H7 (cell line): ENCODE results near the gene CTDSP2. TPM values are rescaled to one million over a fixed set of nuclear protein-coding genes. Genes with fewer than 3 reads are reported as not detected.
"Not testable (repeated sequence)": the region's sequence is repeated elsewhere in the genome, so short reads cannot be mapped to it uniquely, and the experiment has no call there.

Source experiments
- DNase-seq: peaks from one replicate; pipeline ENCODE4 v3.0.0; 2012
- H3K27me3 ChIP-seq: 2 replicates; pipeline ENCODE4 v1.6.0; 2011; ENCODE audit warnings: mild to moderate bottlenecking, low read length; ENCODE audit not compliant: control insufficient read depth, insufficient read depth
- H3K36me3 ChIP-seq: replicated peaks from 2 replicates; pipeline ENCODE4 v1.5.1; 2011; ENCODE audit warnings: low read length; ENCODE audit not compliant: control insufficient read depth, insufficient read depth
- H3K4me3 ChIP-seq: 2 replicates; pipeline ENCODE4 v1.5.1; 2011; ENCODE audit warnings: low read depth, mild to moderate bottlenecking, control low read depth, low read length, moderate library complexity; ENCODE audit not compliant: insufficient read depth
- total RNA-seq: library from RNA; depleted of rRNA; stranded (reverse); fragments of >200 nt; shearing (Covaris generic); gene quantifications from 2 replicates; pipeline ENCODE4 v1.2.3, GENCODE V29; 2014

CTDSP2 gene
- total RNA-seq, 1 experiment from 2014 or later: 59.3 TPM

DNA sequence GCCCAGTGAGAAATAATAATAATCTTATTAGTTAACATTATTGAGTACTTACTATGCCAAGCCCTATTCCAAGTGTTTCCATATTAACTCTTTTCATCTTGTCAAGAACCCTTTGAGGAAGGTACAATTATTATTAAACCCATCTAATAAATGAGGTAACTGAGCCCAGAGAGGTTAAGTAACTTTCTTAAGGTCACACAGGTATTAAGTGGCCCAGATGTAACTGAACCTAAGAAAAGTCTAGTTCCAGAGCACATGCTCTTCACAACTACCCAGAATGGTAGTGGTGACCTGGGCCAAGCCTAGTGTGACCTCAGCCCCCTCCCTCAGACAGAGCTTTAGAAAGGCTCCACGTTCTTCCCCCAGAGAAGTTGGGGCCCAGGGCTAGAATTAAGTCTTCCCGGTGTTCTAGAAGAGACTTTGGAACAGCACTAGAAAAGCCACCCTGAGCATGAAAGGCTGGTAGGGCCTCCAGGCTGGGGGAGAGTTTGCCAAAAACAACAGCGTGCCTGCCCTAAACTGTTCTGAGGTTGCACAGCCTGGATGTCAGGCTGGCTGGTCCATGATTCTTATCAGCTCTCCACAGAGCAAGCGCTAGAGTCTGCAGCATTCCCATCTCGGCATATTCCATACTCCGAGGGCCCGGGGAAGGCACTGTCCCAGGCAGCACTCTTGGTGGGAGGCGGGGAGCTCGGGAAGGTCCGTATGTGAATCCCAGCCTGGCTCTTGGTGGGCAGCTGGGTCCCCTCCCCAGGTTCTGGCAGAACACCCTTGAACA, 41.3 kb upstream of the CTDSP2 start:
- no peak overlapping the region for H3K4me3 ChIP-seq

DNA sequence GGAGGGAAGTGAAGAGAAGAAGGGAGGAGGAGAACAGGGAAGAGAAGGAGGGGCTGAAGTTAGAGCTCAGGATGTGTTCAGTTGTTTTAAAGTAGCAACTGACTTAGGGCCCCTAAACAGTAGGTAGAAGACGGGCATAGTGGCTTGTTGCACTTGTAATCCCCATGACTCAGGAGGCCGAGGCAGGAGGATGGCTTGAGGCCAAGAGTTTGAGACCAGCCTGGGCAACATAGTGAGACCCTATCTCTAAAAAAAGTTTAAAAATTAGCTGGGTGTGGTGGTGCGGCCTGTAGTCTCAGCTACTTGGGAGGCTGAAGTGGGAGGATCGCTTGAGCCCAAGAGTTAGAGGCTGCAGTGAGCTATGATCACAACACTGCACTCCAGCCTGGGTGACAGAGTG, 40.4 kb upstream of the CTDSP2 start:
- H3K36me3 ChIP-seq, DNase-seq, H3K4me3 ChIP-seq, H3K27me3 ChIP-seq: not testable (repeated sequence)

More for the DNA sequence above, 41.3 kb upstream of the CTDSP2 start:
- DNase-seq: peak; percentile 59
- Histone ChIP-seq H3K36me3 (no peaks in the 10 kb centered on the region), H3K27me3 (no peaks in the 10 kb centered on the region; the same call in 1 of the 2 replicates)

DNA sequence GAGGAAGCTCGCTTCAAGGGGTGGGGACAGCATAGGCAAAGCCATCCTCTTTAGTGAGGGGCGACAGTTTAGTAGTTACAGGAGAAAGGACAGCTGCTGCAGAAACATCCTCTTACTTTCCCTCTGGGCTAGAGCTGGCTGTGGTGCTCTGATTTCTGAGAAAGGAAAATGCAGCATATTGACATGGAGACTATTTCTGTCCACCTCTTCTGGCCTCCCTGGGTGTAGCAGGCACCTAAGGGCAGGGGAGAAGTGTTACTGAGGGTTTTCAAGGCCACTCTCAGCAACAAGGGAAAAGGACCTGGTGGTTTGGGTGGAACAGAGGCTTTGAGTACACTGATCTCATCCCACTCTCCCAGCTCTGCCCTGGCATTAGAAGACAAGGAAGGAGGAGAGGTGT, 40.0 kb upstream of the CTDSP2 start:
- H3K27me3 ChIP-seq: no peaks in the 10 kb centered on the region; the same call in 1 of the 2 replicates
- no peaks in the 10 kb centered on the region for H3K36me3 ChIP-seq
- no peak overlapping the region for H3K4me3 ChIP-seq
- no peak for DNase-seq

DNA sequence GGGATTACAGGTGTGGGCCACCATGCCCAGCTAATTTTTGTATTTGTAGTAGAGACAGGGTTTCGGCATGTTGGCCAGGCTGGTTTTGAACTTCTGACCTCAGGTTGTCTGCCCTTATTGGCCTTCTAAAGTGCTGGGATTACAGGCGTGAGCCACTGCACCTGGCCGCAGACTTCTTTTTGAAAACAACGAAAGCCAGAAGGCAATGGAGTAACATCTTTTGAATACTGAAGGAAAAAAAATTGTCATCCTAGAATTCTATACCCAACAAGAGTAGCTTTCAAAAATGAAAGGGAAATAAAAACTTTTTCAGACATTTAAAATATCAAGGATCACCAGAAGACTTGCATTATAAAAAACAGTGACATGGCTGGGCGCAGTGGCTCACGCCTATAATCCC, 38.7 kb upstream of the CTDSP2 start:
- no peak for DNase-seq
- no peaks in the 10 kb centered on the region; the same call in 1 of the 2 replicates for H3K27me3 ChIP-seq
- no peaks in the 10 kb centered on the region for H3K36me3 ChIP-seq
- H3K4me3 ChIP-seq: no peak overlapping the region

DNA sequence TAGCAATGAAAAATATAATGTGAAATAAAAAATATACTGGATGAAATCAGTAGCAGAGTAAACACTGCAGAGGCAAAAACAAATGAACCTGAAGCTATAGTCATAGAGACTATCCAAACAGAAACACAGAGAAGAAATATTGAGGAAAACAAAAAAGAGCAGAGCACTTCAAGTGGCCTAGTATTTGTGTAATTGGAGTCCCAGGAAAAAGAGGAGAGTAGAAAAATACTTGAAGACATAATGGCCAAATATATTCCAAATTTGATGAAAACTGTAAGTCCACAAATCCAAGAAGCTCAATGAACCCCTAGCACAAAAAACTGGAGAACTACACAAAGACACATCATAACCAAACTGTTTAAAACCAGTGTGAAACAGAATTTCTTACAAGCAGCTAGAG, 37.2 kb upstream of the CTDSP2 start:
- Histone ChIP-seq H3K36me3 (no peaks in the 10 kb centered on the region), H3K4me3 (no peak overlapping the region), H3K27me3 (no peaks in the 10 kb centered on the region; the same call in 1 of the 2 replicates)
- DNase-seq: no peak

DNA sequence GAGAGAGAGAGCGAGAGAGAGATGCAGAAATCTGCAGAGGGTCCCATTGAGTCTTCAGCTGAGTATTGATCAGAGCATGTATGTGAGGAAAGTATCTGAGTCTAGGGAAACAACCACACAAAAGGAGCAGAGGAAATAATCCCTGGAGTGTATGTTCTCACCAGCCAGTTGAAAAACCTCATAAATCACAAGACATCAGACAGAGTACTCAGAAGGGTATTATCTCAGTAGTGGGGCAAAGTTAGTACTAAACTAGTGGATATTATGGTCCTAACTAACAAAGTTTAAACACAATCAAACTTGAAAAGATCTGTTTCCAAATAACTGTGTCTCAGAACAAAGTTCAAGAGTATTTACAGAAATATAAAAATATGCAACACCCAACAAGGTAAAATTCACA, 36.5 kb upstream of the CTDSP2 start:
- H3K27me3 ChIP-seq: no peaks in the 10 kb centered on the region; the same call in 1 of the 2 replicates
- DNase-seq: no peak
- no peak overlapping the region for H3K4me3 ChIP-seq
- no peaks in the 10 kb centered on the region for H3K36me3 ChIP-seq

DNA sequence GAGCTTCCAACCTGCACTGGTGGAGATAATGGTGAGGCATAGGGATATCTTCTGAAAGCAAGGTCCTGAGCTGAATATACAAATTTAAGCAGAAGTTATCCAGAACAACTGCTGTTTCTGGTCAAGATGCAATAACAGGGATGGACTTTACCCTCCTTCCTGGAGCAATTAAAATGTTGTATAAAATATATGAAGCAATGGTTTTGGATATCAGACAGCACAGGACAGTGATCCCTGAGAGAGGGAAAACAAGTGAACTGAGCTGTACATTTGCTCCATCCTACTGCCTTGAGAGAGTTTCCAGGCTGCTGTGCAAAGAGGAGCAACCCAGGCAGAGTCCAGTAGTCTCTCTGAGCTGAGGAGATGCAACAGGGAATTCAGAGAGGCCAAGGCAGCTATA, 36.0 kb upstream of the CTDSP2 start:
- Histone ChIP-seq H3K36me3 (no peaks in the 10 kb centered on the region), H3K27me3 (no peaks in the 10 kb centered on the region), H3K4me3 (no peak overlapping the region)
- no peak for DNase-seq

DNA sequence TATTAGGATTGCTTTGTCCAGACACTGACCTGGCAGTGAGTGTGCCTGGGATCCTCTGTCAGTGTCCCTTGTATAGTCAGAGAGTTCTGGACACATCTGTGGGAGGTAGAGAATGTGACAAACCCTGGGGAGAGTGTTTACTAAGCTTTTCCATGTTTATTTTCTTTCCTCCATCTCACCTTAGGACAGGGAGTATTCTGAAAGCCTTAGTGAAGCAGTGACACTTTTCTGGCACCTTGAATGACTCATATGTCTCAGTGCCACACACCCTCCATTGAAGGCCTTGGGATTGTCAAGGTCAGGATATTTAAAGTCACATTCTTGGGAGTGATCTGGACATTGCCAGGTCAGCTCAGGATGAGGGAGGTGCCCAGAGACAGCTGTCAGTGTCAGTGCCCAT, 34.9 kb upstream of the CTDSP2 start:
- DNase-seq: no peak
- Histone ChIP-seq H3K36me3 (no peaks in the 10 kb centered on the region), H3K27me3 (no peaks in the 10 kb centered on the region), H3K4me3 (no peak overlapping the region)

DNA sequence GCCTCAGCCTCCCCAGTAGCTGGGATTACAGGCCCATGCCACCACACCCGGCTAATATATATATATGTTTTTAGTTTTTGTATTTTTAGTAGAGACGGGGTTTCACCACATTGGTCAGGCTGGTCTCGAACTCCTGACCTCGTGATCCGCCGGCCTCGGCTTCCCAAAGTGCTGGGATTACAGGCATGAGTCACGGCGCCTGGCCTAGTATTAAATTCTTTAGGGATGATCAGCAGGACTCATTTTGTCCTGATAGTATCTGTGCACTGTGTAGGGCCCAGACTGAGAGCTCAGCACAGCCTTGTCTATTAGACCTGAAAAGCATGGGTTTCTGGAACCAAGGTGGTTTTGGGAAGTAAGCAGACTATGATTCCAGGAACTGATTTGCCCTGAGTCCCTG, 34.5 kb upstream of the CTDSP2 start:
- not testable (repeated sequence) for DNase-seq, H3K4me3 ChIP-seq, H3K36me3 ChIP-seq, H3K27me3 ChIP-seq

DNA sequence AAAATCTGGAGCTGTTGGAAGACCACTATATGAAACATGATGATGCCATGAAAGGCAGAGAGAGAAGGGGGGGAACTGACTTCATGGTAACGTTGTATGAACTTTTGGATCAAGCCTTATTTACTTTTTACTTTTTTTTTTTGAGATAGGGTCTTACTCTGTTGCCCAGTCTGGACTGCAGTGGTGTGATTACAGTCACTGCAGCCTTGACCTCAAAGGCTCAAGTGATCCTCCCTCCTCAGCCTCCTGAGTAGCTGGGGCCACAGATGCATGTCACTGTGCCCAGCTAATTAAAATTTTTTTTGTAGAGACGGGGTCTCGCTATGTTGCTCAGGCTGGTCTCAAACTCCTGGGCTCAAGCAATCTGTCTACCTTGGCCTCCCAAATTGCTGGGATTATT, 31.3 kb upstream of the CTDSP2 start:
- no peaks in the 10 kb centered on the region for H3K27me3 ChIP-seq
- H3K4me3 ChIP-seq: no peak overlapping the region
- H3K36me3 ChIP-seq: no peaks in the 10 kb centered on the region
- DNase-seq: no peak

DNA sequence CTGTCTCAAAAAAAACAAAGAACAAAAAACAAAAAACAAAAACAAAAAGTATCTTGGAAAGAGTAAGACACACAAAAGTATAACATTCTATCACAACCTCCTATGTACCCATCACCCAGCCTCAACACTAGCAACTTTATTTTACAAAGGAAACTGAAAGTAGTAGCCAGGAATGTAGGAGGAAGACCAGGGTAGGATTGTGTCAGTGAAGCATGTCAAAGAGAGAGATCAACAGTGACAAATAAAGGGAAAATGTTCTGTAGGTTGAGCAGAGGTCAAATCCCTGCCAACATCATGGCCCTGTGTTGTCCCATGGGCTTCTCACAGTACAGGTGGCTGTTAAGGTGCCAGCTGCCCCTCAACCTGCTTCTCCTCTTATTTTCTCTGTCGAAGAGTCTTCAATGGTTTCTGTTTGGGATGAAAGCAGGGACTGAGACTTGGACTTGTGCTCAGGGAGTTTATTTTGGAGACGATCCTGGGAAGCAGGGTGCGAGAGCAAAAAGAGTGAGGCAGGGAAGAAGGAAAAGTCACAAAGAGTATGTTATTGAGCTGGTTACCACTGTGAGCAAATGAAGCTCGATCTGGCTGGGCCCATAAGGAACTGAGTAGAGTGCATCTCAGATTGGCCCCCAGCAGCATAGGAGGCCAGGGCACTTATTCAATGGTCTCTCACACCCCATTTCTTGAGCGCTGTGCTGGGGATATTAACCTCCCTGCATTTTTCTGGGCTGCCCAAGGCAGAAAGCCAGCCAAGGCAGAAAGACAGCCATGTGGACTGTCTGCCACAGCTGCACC, 29.4 kb upstream of the CTDSP2 start:
- Histone ChIP-seq H3K36me3 (no peaks in the 10 kb centered on the region), H3K4me3 (no peak overlapping the region), H3K27me3 (no peaks in the 10 kb centered on the region)
- no peak for DNase-seq

DNA sequence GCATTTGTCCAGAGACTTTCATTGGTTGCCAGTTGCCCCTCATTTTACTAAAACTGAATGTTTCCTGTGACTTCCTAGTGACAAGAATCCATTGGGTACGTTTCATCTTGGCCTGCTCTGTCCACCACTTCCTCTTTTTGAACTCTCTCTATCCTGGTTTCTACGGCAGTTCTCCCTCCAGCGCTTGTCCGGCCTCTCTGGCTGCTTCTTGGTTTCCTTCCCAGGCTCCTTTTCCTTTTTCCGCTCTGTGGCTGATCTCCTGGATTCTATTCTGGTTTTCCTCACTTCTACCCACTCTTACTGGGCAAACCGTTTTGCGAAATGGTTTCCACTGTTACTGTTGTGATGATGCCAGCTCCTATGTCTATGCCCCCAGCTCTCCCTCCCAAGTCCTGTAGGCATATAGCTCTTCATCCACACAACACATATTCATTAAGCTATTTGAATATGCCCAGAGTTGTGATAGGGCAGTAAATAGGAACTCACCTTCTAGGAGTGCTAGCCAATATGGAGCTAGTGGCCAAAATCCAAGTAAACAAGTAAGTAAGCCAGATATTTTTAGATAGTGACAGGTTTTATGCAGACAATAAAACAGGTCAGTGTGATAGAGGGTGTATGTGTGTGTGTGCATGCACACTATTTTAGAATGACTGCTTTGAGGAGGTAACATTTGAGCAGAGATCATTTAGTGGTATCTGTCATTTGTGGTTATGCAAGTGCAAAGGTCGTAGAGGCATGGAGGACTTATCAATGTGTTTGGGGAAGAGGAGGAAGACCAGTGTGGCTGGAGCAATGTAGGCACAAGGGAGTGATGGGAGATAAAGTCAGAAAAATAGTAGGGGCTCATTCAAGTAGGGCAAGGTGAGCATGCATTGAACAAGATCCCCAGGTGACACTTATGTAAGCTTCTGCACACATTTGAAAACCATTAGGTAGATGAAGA, 27.9 kb upstream of the CTDSP2 start:
- no peak for DNase-seq
- Histone ChIP-seq H3K4me3 (no peak overlapping the region), H3K36me3 (no peaks in the 10 kb centered on the region), H3K27me3 (no peaks in the 10 kb centered on the region)

DNA sequence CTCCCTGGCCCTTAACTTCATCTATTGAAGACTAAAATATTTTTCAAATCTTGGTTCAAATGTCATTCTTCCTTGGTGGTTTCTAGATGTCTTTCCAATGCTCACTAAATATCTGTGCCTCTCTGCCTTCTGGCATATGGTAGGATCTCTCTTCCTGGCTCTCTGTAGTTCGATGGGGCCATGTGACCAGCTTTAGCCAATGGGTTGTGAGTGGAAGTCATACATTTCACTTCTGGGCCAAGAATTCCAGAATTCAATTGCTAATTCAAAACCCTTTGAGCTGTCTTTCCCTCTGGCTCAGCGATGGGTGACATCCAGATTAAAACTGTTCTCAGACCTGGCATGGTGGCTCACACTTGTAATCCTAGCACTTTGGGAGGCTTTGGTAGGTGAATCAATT, 25.8 kb upstream of the CTDSP2 start:
- Histone ChIP-seq H3K36me3 (no peaks in the 10 kb centered on the region), H3K27me3 (no peaks in the 10 kb centered on the region), H3K4me3 (no peak overlapping the region)
- DNase-seq: no peak

DNA sequence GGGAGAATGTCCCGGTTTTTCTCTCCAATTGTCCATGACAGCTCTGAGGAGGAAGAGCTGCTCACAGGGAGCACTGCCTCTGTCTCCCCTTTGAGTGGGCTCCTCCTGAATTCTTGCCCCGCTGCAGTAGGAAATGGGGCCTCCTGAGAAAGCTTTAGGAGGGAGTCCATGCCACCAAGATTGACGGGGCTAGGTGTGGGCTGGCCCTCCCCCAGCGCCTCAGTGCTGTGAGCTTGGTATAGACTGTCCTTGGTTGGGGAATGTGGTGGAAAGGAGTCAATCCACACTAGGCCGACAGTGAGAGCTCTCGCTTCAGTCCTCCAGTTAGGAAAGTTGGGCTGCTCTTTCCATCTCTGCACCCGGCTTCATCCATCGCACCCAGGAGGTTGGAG, 23.4 kb upstream of the CTDSP2 start:
- Histone ChIP-seq H3K36me3 (no peaks in the 10 kb centered on the region), H3K27me3 (peaks cover 13% of the 10 kb centered on the region), H3K4me3 (no peak overlapping the region)
- DNase-seq: no peak
